ENCODE measurements around the gene XRCC6. TPM values are rescaled to one million over a fixed set of nuclear protein-coding genes. Genes with fewer than 3 reads are reported as not detected.
A peak's percentile ranks its signal among the peaks of the same experiment; 100 is the strongest.
"Not testable (repeated sequence)": the region's sequence is repeated elsewhere in the genome, so short reads cannot be mapped to it uniquely, and the experiment has no call there.

Gene XRCC6
- polyA plus RNA-seq: 100 to 1,000 TPM in 1 of 2 donors, 10 to 100 TPM in 1; 75.5 to 168 TPM

- no peaks in the 10 kb centered on the region for H3K4me1 ChIP-seq (ENCODE audit: control insufficient read depth in 2 of 2, insufficient read depth in 2 of 2, low read length in 1 of 2)
- no peaks in the 10 kb centered on the region for H3K9me3 ChIP-seq (ENCODE audit: control insufficient read depth in 2 of 2, insufficient read depth in 1 of 2, low read depth in 1 of 2, low read length in 1 of 2)
- peaks cover 0 to 5% of the 10 kb centered on the region in 2 donors for H3K36me3 ChIP-seq (ENCODE audit: control insufficient read depth in 2 of 2, insufficient read depth in 2 of 2, low read length in 1 of 2)
- peak within 1 kb of the TSS; percentile 88 to 90 for H3K4me3 ChIP-seq (ENCODE audit: low read depth in 1 of 2, low read length in 2 of 2)
- 0 to 1% methylated on average over 70 of the region's 70 CpGs for WGBS, 2 donors
- H3K27me3 ChIP-seq (ENCODE audit: control insufficient read depth in 1 of 2, insufficient read depth in 2 of 2, low read length in 2 of 2): no peaks in the 10 kb centered on the region
- peak within 1 kb of the TSS; percentile 95 to 99 for H3K27ac ChIP-seq (ENCODE audit: low read depth in 2 of 2, low read length in 1 of 2)
Observed at GRCh38 chr22:41621099-41621910, at the start of gene XRCC6. XRCC6 (plus strand) TSS chr22:41621295; CDS start chr22:41622005, 710 bp downstream.

- no peaks in the 10 kb centered on the region for H3K9me3 ChIP-seq (ENCODE audit: control insufficient read depth in 2 of 2, insufficient read depth in 1 of 2, low read depth in 1 of 2, low read length in 1 of 2)
- H3K4me1 ChIP-seq (ENCODE audit: control insufficient read depth in 2 of 2, insufficient read depth in 2 of 2, low read length in 1 of 2): peaks cover 0 to 4% of the 10 kb centered on the region in 2 donors
- H3K36me3 ChIP-seq (ENCODE audit: control insufficient read depth in 2 of 2, insufficient read depth in 2 of 2, low read length in 1 of 2): peaks cover 0 to 22% of the 10 kb centered on the region in 2 donors
- H3K27ac ChIP-seq (ENCODE audit: low read depth in 2 of 2, low read length in 1 of 2): no peak overlapping the region
- H3K4me3 ChIP-seq (ENCODE audit: low read depth in 1 of 2, low read length in 2 of 2): no peak overlapping the region
- WGBS, 2 donors: 94 to 96% methylated on average over 14 of the region's 14 CpGs
- H3K27me3 ChIP-seq (ENCODE audit: control insufficient read depth in 1 of 2, insufficient read depth in 2 of 2, low read length in 2 of 2): no peaks in the 10 kb centered on the region
Observed at GRCh38 chr22:41571786-41572185, 49.3 kb upstream of the XRCC6 start.

- not testable (repeated sequence) for H3K4me1 ChIP-seq (ENCODE audit: control insufficient read depth in 2 of 2, insufficient read depth in 2 of 2, low read length in 1 of 2); H3K9me3 ChIP-seq (ENCODE audit: control insufficient read depth in 2 of 2, insufficient read depth in 1 of 2, low read depth in 1 of 2, low read length in 1 of 2); H3K4me3 ChIP-seq (ENCODE audit: low read depth in 1 of 2, low read length in 2 of 2); H3K27me3 ChIP-seq (ENCODE audit: control insufficient read depth in 1 of 2, insufficient read depth in 2 of 2, low read length in 2 of 2); H3K27ac ChIP-seq (ENCODE audit: low read depth in 2 of 2, low read length in 1 of 2)
- H3K36me3 ChIP-seq (ENCODE audit: control insufficient read depth in 2 of 2, insufficient read depth in 2 of 2, low read length in 1 of 2): peaks cover 0 to 27% of the 10 kb centered on the region in 2 donors
- WGBS, 2 donors: 98 to 100% methylated on average over 3 of the region's 3 CpGs
Observed at GRCh38 chr22:41572305-41572704, 48.8 kb upstream of the XRCC6 start.

- H3K4me3 ChIP-seq (ENCODE audit: low read depth in 1 of 2, low read length in 2 of 2): no peak overlapping the region
- peaks cover 0 to 4% of the 10 kb centered on the region in 2 donors for H3K4me1 ChIP-seq (ENCODE audit: control insufficient read depth in 2 of 2, insufficient read depth in 2 of 2, low read length in 1 of 2)
- 90 to 93% methylated on average over 11 of the region's 11 CpGs for WGBS, 2 donors
- H3K9me3 ChIP-seq (ENCODE audit: control insufficient read depth in 2 of 2, insufficient read depth in 1 of 2, low read depth in 1 of 2, low read length in 1 of 2): no peaks in the 10 kb centered on the region
- no peaks in the 10 kb centered on the region for H3K27me3 ChIP-seq (ENCODE audit: control insufficient read depth in 1 of 2, insufficient read depth in 2 of 2, low read length in 2 of 2)
- H3K36me3 ChIP-seq (ENCODE audit: control insufficient read depth in 2 of 2, insufficient read depth in 2 of 2, low read length in 1 of 2): peaks cover 3 to 39% of the 10 kb centered on the region in 2 donors
- no peak overlapping the region for H3K27ac ChIP-seq (ENCODE audit: low read depth in 2 of 2, low read length in 1 of 2)
Observed at GRCh38 chr22:41573677-41574076, 47.4 kb upstream of the XRCC6 start.

- Histone ChIP-seq H3K27ac (ENCODE audit: low read depth in 2 of 2, low read length in 1 of 2) (no peak overlapping the region), H3K4me3 (ENCODE audit: low read depth in 1 of 2, low read length in 2 of 2) (no peak overlapping the region), H3K4me1 (ENCODE audit: control insufficient read depth in 2 of 2, insufficient read depth in 2 of 2, low read length in 1 of 2) (peaks cover 0 to 4% of the 10 kb centered on the region in 2 donors), H3K36me3 (ENCODE audit: control insufficient read depth in 2 of 2, insufficient read depth in 2 of 2, low read length in 1 of 2) (peaks cover 3 to 50% of the 10 kb centered on the region in 2 donors), H3K27me3 (ENCODE audit: control insufficient read depth in 1 of 2, insufficient read depth in 2 of 2, low read length in 2 of 2) (no peaks in the 10 kb centered on the region), H3K9me3 (ENCODE audit: control insufficient read depth in 2 of 2, insufficient read depth in 1 of 2, low read depth in 1 of 2, low read length in 1 of 2) (no peaks in the 10 kb centered on the region)
- WGBS, 2 donors: 73% methylated on average over 22 to 26 of the region's 26 CpGs
Observed at GRCh38 chr22:41574847-41575381, 46.2 kb upstream of the XRCC6 start.

GRCh38 chr22:41575533-41575932, 45.6 kb upstream of the XRCC6 start:
- Histone ChIP-seq H3K4me3 (ENCODE audit: low read depth in 1 of 2, low read length in 2 of 2) (no peak overlapping the region), H3K9me3 (ENCODE audit: control insufficient read depth in 2 of 2, insufficient read depth in 1 of 2, low read depth in 1 of 2, low read length in 1 of 2) (no peaks in the 10 kb centered on the region), H3K4me1 (ENCODE audit: control insufficient read depth in 2 of 2, insufficient read depth in 2 of 2, low read length in 1 of 2) (peaks cover 0 to 4% of the 10 kb centered on the region in 2 donors), H3K27me3 (ENCODE audit: control insufficient read depth in 1 of 2, insufficient read depth in 2 of 2, low read length in 2 of 2) (no peaks in the 10 kb centered on the region), H3K27ac (ENCODE audit: low read depth in 2 of 2, low read length in 1 of 2) (no peak overlapping the region), H3K36me3 (ENCODE audit: control insufficient read depth in 2 of 2, insufficient read depth in 2 of 2, low read length in 1 of 2) (peaks cover 3 to 52% of the 10 kb centered on the region in 2 donors)
- WGBS, 2 donors: 86 to 91% methylated on average over 15 of the region's 15 CpGs

GRCh38 chr22:41576877-41577276, 44.2 kb upstream of the XRCC6 start:
- Histone ChIP-seq H3K27me3 (ENCODE audit: control insufficient read depth in 1 of 2, insufficient read depth in 2 of 2, low read length in 2 of 2) (no peaks in the 10 kb centered on the region), H3K9me3 (ENCODE audit: control insufficient read depth in 2 of 2, insufficient read depth in 1 of 2, low read depth in 1 of 2, low read length in 1 of 2) (no peaks in the 10 kb centered on the region), H3K4me1 (ENCODE audit: control insufficient read depth in 2 of 2, insufficient read depth in 2 of 2, low read length in 1 of 2) (peaks cover 0 to 4% of the 10 kb centered on the region in 2 donors), H3K36me3 (ENCODE audit: control insufficient read depth in 2 of 2, insufficient read depth in 2 of 2, low read length in 1 of 2) (peaks cover 3 to 52% of the 10 kb centered on the region in 2 donors), H3K27ac (ENCODE audit: low read depth in 2 of 2, low read length in 1 of 2) (no peak overlapping the region), H3K4me3 (ENCODE audit: low read depth in 1 of 2, low read length in 2 of 2) (no peak overlapping the region)
- 66 to 78% methylated on average over 9 of the region's 9 CpGs for WGBS, 2 donors

GRCh38 chr22:41578114-41578513, 43.0 kb upstream of the XRCC6 start:
- Histone ChIP-seq H3K4me1 (ENCODE audit: control insufficient read depth in 2 of 2, insufficient read depth in 2 of 2, low read length in 1 of 2) (peaks cover 0 to 4% of the 10 kb centered on the region in 2 donors), H3K27ac (ENCODE audit: low read depth in 2 of 2, low read length in 1 of 2) (no peak overlapping the region), H3K36me3 (ENCODE audit: control insufficient read depth in 2 of 2, insufficient read depth in 2 of 2, low read length in 1 of 2) (peaks cover 3 to 62% of the 10 kb centered on the region in 2 donors), H3K9me3 (ENCODE audit: control insufficient read depth in 2 of 2, insufficient read depth in 1 of 2, low read depth in 1 of 2, low read length in 1 of 2) (no peaks in the 10 kb centered on the region), H3K27me3 (ENCODE audit: control insufficient read depth in 1 of 2, insufficient read depth in 2 of 2, low read length in 2 of 2) (no peaks in the 10 kb centered on the region), H3K4me3 (ENCODE audit: low read depth in 1 of 2, low read length in 2 of 2) (no peak overlapping the region)
- 86 to 91% methylated on average over 8 of the region's 8 CpGs for WGBS, 2 donors

- Histone ChIP-seq H3K9me3 (ENCODE audit: control insufficient read depth in 2 of 2, insufficient read depth in 1 of 2, low read depth in 1 of 2, low read length in 1 of 2) (no peaks in the 10 kb centered on the region), H3K27me3 (ENCODE audit: control insufficient read depth in 1 of 2, insufficient read depth in 2 of 2, low read length in 2 of 2) (no peaks in the 10 kb centered on the region), H3K36me3 (ENCODE audit: control insufficient read depth in 2 of 2, insufficient read depth in 2 of 2, low read length in 1 of 2) (peaks cover 6 to 62% of the 10 kb centered on the region in 2 donors), H3K4me3 (ENCODE audit: low read depth in 1 of 2, low read length in 2 of 2) (no peak overlapping the region), H3K4me1 (ENCODE audit: control insufficient read depth in 2 of 2, insufficient read depth in 2 of 2, low read length in 1 of 2) (peaks cover 0 to 4% of the 10 kb centered on the region in 2 donors), H3K27ac (ENCODE audit: low read depth in 2 of 2, low read length in 1 of 2) (no peak overlapping the region)
- 94 to 95% methylated on average over 9 of the region's 9 CpGs for WGBS, 2 donors
Observed at GRCh38 chr22:41578818-41579217, 42.3 kb upstream of the XRCC6 start.

Measured in esophagus (tissue), 2 donors.